Keratinocyte (primary cell): ENCODE data around the gene MYO1H. TPM values are rescaled to one million over a fixed set of nuclear protein-coding genes. Genes with fewer than 3 reads are reported as not detected.

Experiments used
- DNase-seq: peaks from one replicate; pipeline ENCODE4 v3.0.0-alpha.2; 2011; ENCODE audit warnings: low read depth, missing footprints, low spot score
- FAIRE-seq: peaks from 2 replicates; lab custom pipeline; 2011; peaks lifted over from hg19 to GRCh38; lab: Jason Lieb, UNC
- H2AFZ ChIP-seq: 2 replicates; pipeline ENCODE4 v1.6.0; 2012; ENCODE audit warnings: low read length, control low read depth, inconsistent platforms; ENCODE audit not compliant: control insufficient read depth
- H3K27ac ChIP-seq: 2 replicates; pipeline ENCODE4 v1.5.1; 2011; ENCODE audit warnings: low read length; ENCODE audit not compliant: control insufficient read depth, insufficient read depth
- H3K27me3 ChIP-seq: 3 replicates; pipeline ENCODE4 v1.6.0; 2011; ENCODE audit warnings: low read length; ENCODE audit not compliant: control insufficient read depth, insufficient read depth; ENCODE audit errors: extremely low read depth
- H3K36me3 ChIP-seq, 2 experiments: 2 replicates in 1 of 2; 3 replicates in 1 of 2; pipeline ENCODE4 v1.5.1; 2011; ENCODE audit warnings: low read length in 2 of 2, mild to moderate bottlenecking in 1 of 2; ENCODE audit not compliant: control insufficient read depth in 2 of 2, insufficient read depth in 2 of 2; ENCODE audit errors: extremely low read depth in 1 of 2
- H3K4me1 ChIP-seq: 3 replicates; pipeline ENCODE4 v1.5.1; 2011; ENCODE audit warnings: low read length; ENCODE audit not compliant: control insufficient read depth, insufficient read depth; ENCODE audit errors: extremely low read depth
- H3K4me2 ChIP-seq: 3 replicates; pipeline ENCODE4 v1.6.0; 2011; ENCODE audit warnings: low read depth, low read length; ENCODE audit not compliant: control insufficient read depth, insufficient read depth; ENCODE audit errors: extremely low read depth
- H3K4me3 ChIP-seq, 3 experiments: fragments of 200-600 bp in 1 of 3; sonication (generic) in 1 of 3; 2 replicates in 2 of 3; 3 replicates in 1 of 3; pipeline ENCODE4 v1.5.1; 2011 to 2016; ENCODE audit warnings: low read length in 3 of 3, mild to moderate bottlenecking in 3 of 3, control low read depth in 2 of 3, inconsistent platforms in 1 of 3, low read depth in 1 of 3, mixed read lengths in 1 of 3, mixed run types in 1 of 3, moderate library complexity in 1 of 3; ENCODE audit not compliant: control insufficient read depth in 2 of 3, insufficient read depth in 2 of 3; ENCODE audit errors: extremely low read depth in 1 of 3
- H3K79me2 ChIP-seq: 2 replicates; pipeline ENCODE4 v1.6.0; 2012; ENCODE audit warnings: low read length; ENCODE audit not compliant: control insufficient read depth, insufficient read depth
- H3K9ac ChIP-seq: 3 replicates; pipeline ENCODE4 v1.6.0; 2011; ENCODE audit warnings: low read length; ENCODE audit not compliant: control insufficient read depth, insufficient read depth; ENCODE audit errors: extremely low read depth
- H3K9me1 ChIP-seq: 3 replicates; pipeline ENCODE4 v1.6.0; 2011; ENCODE audit warnings: low read length; ENCODE audit not compliant: control insufficient read depth, insufficient read depth; ENCODE audit errors: extremely low read depth
- H3K9me3 ChIP-seq: 2 replicates; pipeline ENCODE4 v1.5.1; 2012; ENCODE audit warnings: low read depth, low read length; ENCODE audit not compliant: control insufficient read depth
- H4K20me1 ChIP-seq: 3 replicates; pipeline ENCODE4 v1.6.0; 2011; ENCODE audit warnings: low read length; ENCODE audit not compliant: control insufficient read depth, insufficient read depth; ENCODE audit errors: extremely low read depth
- CTCF ChIP-seq, 3 experiments: IDR thresholded peaks in 1 of 3; conservative IDR thresholded peaks in 1 of 3; optimal IDR thresholded peaks in 1 of 3; 2 replicates in 2 of 3; 3 replicates in 1 of 3; pipeline versions ENCODE3 to v1.5.1; 2011; ENCODE audit warnings: low read length in 3 of 3, mild to moderate bottlenecking in 3 of 3, moderate library complexity in 2 of 3, control low read depth in 1 of 3, inconsistent platforms in 1 of 3; ENCODE audit not compliant: insufficient read depth in 2 of 3; ENCODE audit errors: extremely low read depth in 1 of 3
- EZH2 ChIP-seq: IDR thresholded peaks from one replicate; pipeline ENCODE4 v1.6.1; 2012; ENCODE audit warnings: inconsistent platforms, mild to moderate bottlenecking, low read length, moderate library complexity
- dilution Hi-C: fragments of 300-500 bp; cut with MboI; formaldehyde crosslinking; loops from one replicate; pipeline ENCODE4 v1.7.0; 2020; ENCODE audit warnings: low sequenced_read_pairs; ENCODE audit not compliant: extremely low pct_ligation_motif_present
- polyA plus RNA-seq, 5 experiments: library from polyadenylated mRNA; depleted of rRNA in 3 of 5; stranded (reverse) in 3 of 5; stranded (forward) in 1 of 5; unstranded in 1 of 5; fragments of >200 nt; gene quantifications; 1 replicate in 1 of 5; 2 replicates in 3 of 5; 3 replicates in 1 of 5; pipeline versions ENCODE4 v1.2.1 to v1.2.3, GENCODE V29; 2011 to 2012; ENCODE audit warnings: missing spikeins in 2 of 5, low read depth in 1 of 5, low replicate concordance in 1 of 5

Gene MYO1H
- polyA plus RNA-seq, 1 donor (not counting 4 experiments of a cell fraction or from before 2014, with no cell fraction given): not detected

- Histone ChIP-seq H4K20me1 (no peaks in the 10 kb centered on the region), H3K27ac (no peak overlapping the region), H3K27me3 (no peaks in the 10 kb centered on the region), H3K4me1 (peaks cover 11% of the 10 kb centered on the region), H3K79me2 (no peaks in the 10 kb centered on the region), H2AFZ (no peak overlapping the region), H3K9me3 (no peaks in the 10 kb centered on the region), H3K4me2 (no peak overlapping the region), H3K4me3 (no peak overlapping the region), H3K36me3 (peaks cover 19 to 23% of the 10 kb centered on the region in 2 experiments), H3K9ac (no peak overlapping the region), H3K9me1 (no peaks in the 10 kb centered on the region)
- TF ChIP-seq CTCF (optimal IDR thresholded peaks at IDR 0.05 in 1 of 3, IDR thresholded peaks at IDR 0.05 in 1 of 3, conservative IDR thresholded peaks at IDR 0.05 in 1 of 3; ENCODE audit: extremely low read depth in 1 of 3, insufficient read depth in 2 of 3, low read length in 3 of 3): no peak
- no peak for FAIRE-seq
- dilution Hi-C loops: no loop called here
- no peak for DNase-seq
These were observed 146.7 kb downstream of the MYO1H start for GRCh38 chr12:109494348-109494881.

GRCh38 chr12:109495012-109495411 is 147.3 kb downstream of the MYO1H start:
- Histone ChIP-seq H3K9ac (no peak overlapping the region), H4K20me1 (no peaks in the 10 kb centered on the region), H3K79me2 (no peaks in the 10 kb centered on the region), H3K27ac (no peak overlapping the region), H3K9me1 (no peaks in the 10 kb centered on the region), H2AFZ (no peak overlapping the region), H3K4me3 (no peak overlapping the region), H3K9me3 (no peaks in the 10 kb centered on the region), H3K4me1 (peaks cover 11% of the 10 kb centered on the region), H3K36me3 (peaks cover 18 to 23% of the 10 kb centered on the region in 2 experiments), H3K4me2 (no peak overlapping the region), H3K27me3 (no peaks in the 10 kb centered on the region)
- dilution Hi-C loops: no loop called here
- TF ChIP-seq CTCF (optimal IDR thresholded peaks at IDR 0.05 in 1 of 3, IDR thresholded peaks at IDR 0.05 in 1 of 3, conservative IDR thresholded peaks at IDR 0.05 in 1 of 3; ENCODE audit: extremely low read depth in 1 of 3, insufficient read depth in 2 of 3, low read length in 3 of 3) (no peak), EZH2 (no peak)
- FAIRE-seq (no peak), DNase-seq (no peak)
